ENCODE data around the gene RSPH6A.
"Not testable (repeated sequence)": the region's sequence is repeated elsewhere in the genome, so short reads cannot be mapped to it uniquely, and the experiment has no call there.

Gene RSPH6A

GRCh38 chr19:45799541-45799940 lies 15.6 kb downstream of the RSPH6A start:
- not testable (repeated sequence) for DNase-seq

- peak; percentile 75 for DNase-seq
Measured at GRCh38 chr19:45798995-45799517, 16.1 kb downstream of the RSPH6A start.

GRCh38 chr19:45794627-45795026 lies 20.5 kb downstream of the RSPH6A start:
- DNase-seq = no peak

GRCh38 chr19:45793876-45794275 lies 21.2 kb downstream of the RSPH6A start:
- DNase-seq = no peak

GRCh38 chr19:45793178-45793564 lies 21.9 kb downstream of the RSPH6A start:
- no peak for DNase-seq

- DNase-seq = peak; percentile 96
Measured at GRCh38 chr19:45792470-45793177, 22.5 kb downstream of the RSPH6A start, which contains the start of gene DMWD. Gene DMWD, minus strand, starts transcription at chr19:45792845. Its CDS starts 89 bp downstream, at chr19:45792756.

GRCh38 chr19:45791744-45792469 lies 23.2 kb downstream of the RSPH6A start:
- no peak for DNase-seq

GRCh38 chr19:45790942-45791341 lies 24.2 kb downstream of the RSPH6A start:
- no peak for DNase-seq

GRCh38 chr19:45789035-45789786 lies 25.9 kb downstream of the RSPH6A start:
- DNase-seq = no peak

GRCh38 chr19:45786533-45786894 lies 28.6 kb downstream of the RSPH6A start:
- no peak for DNase-seq

GRCh38 chr19:45785781-45786532 lies 29.2 kb downstream of the RSPH6A start:
- no peak for DNase-seq

GRCh38 chr19:45785097-45785496 lies 30.0 kb downstream of the RSPH6A start:
- DNase-seq = no peak

- DNase-seq = no peak
Measured at GRCh38 chr19:45784096-45784495, 31.0 kb downstream of the RSPH6A start.

- DNase-seq = peak; percentile 82
Measured at GRCh38 chr19:45782820-45783785, 32.0 kb downstream of the RSPH6A start.

- DNase-seq = no peak
Measured at GRCh38 chr19:45782162-45782691, 32.9 kb downstream of the RSPH6A start, which contains the start of gene DMPK. Gene DMPK, minus strand, starts transcription at chr19:45782490. Its CDS starts 138 bp downstream, at chr19:45782352.

GRCh38 chr19:45781214-45782161 lies 33.6 kb downstream of the RSPH6A start:
- DNase-seq = peak; percentile 15

GRCh38 chr19:45780448-45781213 lies 34.5 kb downstream of the RSPH6A start:
- no peak for DNase-seq

- no peak for DNase-seq
Measured at GRCh38 chr19:45780146-45780447, 35.0 kb downstream of the RSPH6A start.
